T-cell (primary cell): ENCODE measurements around the gene ATRNL1. TPM values are rescaled to one million over a fixed set of nuclear protein-coding genes. Genes with fewer than 3 reads are reported as not detected.

Experiments used
- ATAC-seq, 4 experiments: fragments of 200-7000 bp in 3 of 4; fragments of 150-1000 bp in 1 of 4; cut with Tn5 transposase; replicated peaks in 1 of 4; 1 replicate in 3 of 4; 2 replicates in 1 of 4; pipeline ENCODE4 v1.10.0; 2021; ENCODE audit warnings: moderate library complexity in 3 of 4, mild to moderate bottlenecking in 2 of 4, moderate number of reproducible peaks in 1 of 4
- CTCF ChIA-PET, 2 donors: fragments of 300-600 bp; sonication (Branson Sonifier 250); formaldehyde crosslinking; loops; one replicate each; lab custom pipeline; 2022; ENCODE audit warnings: antibody characterized with exemption in 2 of 2; lab: Charles Lee
- POLR2A ChIA-PET, 2 donors: fragments of 300-600 bp; sonication (Branson Sonifier 250); formaldehyde crosslinking; loops; one replicate each; lab custom pipeline; 2022; ENCODE audit warnings: antibody characterized with exemption in 2 of 2; lab: Charles Lee
- DNase-seq, 35 experiments: peaks; one replicate each; pipeline versions ENCODE4 v3.0.0 to v3.0.0-alpha.2; 2013 to 2023
- H3K27ac ChIP-seq: one replicate; pipeline ENCODE4 v1.5.1; 2013; ENCODE audit warnings: low read length
- H3K27me3 ChIP-seq, 2 experiments: replicated peaks in 1 of 2; 1 replicate in 1 of 2; 2 replicates in 1 of 2; pipeline versions ENCODE4 v1.6.1 to v1.7.0; 2013; ENCODE audit warnings: low read length in 1 of 2, mixed read lengths in 1 of 2; ENCODE audit not compliant: control insufficient read depth in 2 of 2, insufficient read depth in 2 of 2; ENCODE audit errors: extremely low read depth in 1 of 2
- H3K36me3 ChIP-seq, 2 donors: 1 replicate in 1 of 2; 2 replicates in 1 of 2; pipeline versions ENCODE4 v1.6.1 to v1.7.0; 2013; ENCODE audit warnings: low read length in 1 of 2; ENCODE audit not compliant: control insufficient read depth in 2 of 2, insufficient read depth in 1 of 2; ENCODE audit errors: extremely low read depth in 1 of 2
- H3K4me1 ChIP-seq, 2 experiments: 1 replicate in 1 of 2; 2 replicates in 1 of 2; pipeline versions ENCODE4 v1.6.1 to v1.7.0; 2013; ENCODE audit warnings: low read length in 2 of 2, mixed read lengths in 1 of 2; ENCODE audit not compliant: insufficient read depth in 2 of 2, control insufficient read depth in 1 of 2; ENCODE audit errors: extremely low read depth in 1 of 2
- H3K4me3 ChIP-seq, 2 donors: 1 replicate in 1 of 2; 2 replicates in 1 of 2; pipeline versions ENCODE4 v1.5.1 to v1.7.0; 2013; ENCODE audit warnings: mild to moderate bottlenecking in 2 of 2, low read length in 1 of 2, moderate library complexity in 1 of 2; ENCODE audit not compliant: control insufficient read depth in 1 of 2; ENCODE audit errors: extremely low read depth in 1 of 2
- H3K9me3 ChIP-seq: 2 replicates; pipeline ENCODE4 v1.7.0; 2013
- H3K27ac Mint-ChIP-seq, 2 donors: one replicate each; pipeline ENCODE4 v1.8.0; 2020 to 2021; ENCODE audit warnings: mild to moderate bottlenecking in 2 of 2, mixed read lengths in 2 of 2
- H3K27me3 Mint-ChIP-seq, 2 donors: one replicate each; pipeline ENCODE4 v1.8.0; 2021 to 2022; ENCODE audit warnings: mixed read lengths in 2 of 2
- H3K36me3 Mint-ChIP-seq: one replicate; pipeline ENCODE4 v1.8.0; 2021; ENCODE audit warnings: mixed read lengths
- H3K4me1 Mint-ChIP-seq, 3 donors: one replicate each; pipeline ENCODE4 v1.8.0; 2020 to 2022; ENCODE audit warnings: mixed read lengths in 3 of 3, mild to moderate bottlenecking in 1 of 3
- H3K4me3 Mint-ChIP-seq, 3 donors: one replicate each; pipeline ENCODE4 v1.8.0; 2020 to 2022; ENCODE audit warnings: mild to moderate bottlenecking in 3 of 3, mixed read lengths in 3 of 3, moderate library complexity in 3 of 3
- H3K9me3 Mint-ChIP-seq, 3 donors: one replicate each; pipeline ENCODE4 v1.8.0; 2020 to 2022; ENCODE audit warnings: mixed read lengths in 3 of 3
- WGBS: methylation state at CpG from one replicate; pipeline ENCODE4 v1.1.5; 2013; ENCODE audit warnings: missing lambda C conversion rate; ENCODE audit not compliant: insufficient coverage; 5-methylcytosine and 5-hydroxymethylcytosine counted together
- total RNA-seq, 35 experiments: library from RNA in 6 of 35; stranded (reverse) in 6 of 35; fragments of 120-200 nt in 1 of 35; gene quantifications; one replicate each; pipeline versions ENCODE4 v1.2.1 to v1.2.4 and lab custom pipeline; 2013 to 2026

Gene ATRNL1
- total RNA-seq, 5 donors from 2014 or later (not counting 1 experiment from before 2014, with no cell fraction given), result 0.18 to 0.35 (median 0.20) TPM; not detected in 2

- ATAC-seq (no peak), DNase-seq (no peak)
- H3K9me3 ChIP-seq, result no peaks in the 10 kb centered on the region
- H3K4me3 Mint-ChIP-seq, result no peak overlapping the region
- no peaks in the 10 kb centered on the region for H3K27me3 ChIP-seq
- no CpG with 5 or more reads among the region's 2 CpGs for WGBS
- no peak overlapping the region for H3K27ac Mint-ChIP-seq
- H3K4me1 Mint-ChIP-seq, result no peaks in the 10 kb centered on the region
- ChIA-PET CTCF (no interaction called here), POLR2A (no interaction called here)
- H3K27ac ChIP-seq, result no peak overlapping the region
- no peaks in the 10 kb centered on the region for H3K27me3 Mint-ChIP-seq
- no peak overlapping the region for H3K4me3 ChIP-seq
- H3K36me3 ChIP-seq, result no peaks in the 10 kb centered on the region
- H3K36me3 Mint-ChIP-seq, result no peaks in the 10 kb centered on the region
- H3K4me1 ChIP-seq, result no peaks in the 10 kb centered on the region
- peaks cover 2 to 5% (median 4%) of the 10 kb centered on the region in 3 donors for H3K9me3 Mint-ChIP-seq
Observed at GRCh38 chr10:115947104-115947503, 853.9 kb downstream of the ATRNL1 start.

- Histone ChIP-seq H3K9me3 (no peaks in the 10 kb centered on the region), H3K36me3 (no peaks in the 10 kb centered on the region), H3K27ac (no peak overlapping the region), H3K4me3 (no peak overlapping the region), H3K4me1 (no peaks in the 10 kb centered on the region), H3K27me3 (no peaks in the 10 kb centered on the region)
- peaks cover 0 to 5% (median 2%) of the 10 kb centered on the region in 3 donors for H3K9me3 Mint-ChIP-seq
- no peaks in the 10 kb centered on the region for H3K4me1 Mint-ChIP-seq
- no peak overlapping the region for H3K27ac Mint-ChIP-seq
- DNase-seq, result no peak
- no peak for ATAC-seq
- ChIA-PET POLR2A (no interaction called here), CTCF (no interaction called here)
- WGBS, result no CpG with 5 or more reads among the region's 1 CpG
- no peaks in the 10 kb centered on the region for H3K36me3 Mint-ChIP-seq
- H3K4me3 Mint-ChIP-seq, result no peak overlapping the region
- H3K27me3 Mint-ChIP-seq, result no peaks in the 10 kb centered on the region
Observed at GRCh38 chr10:115948465-115948864, 855.3 kb downstream of the ATRNL1 start.

GRCh38 chr10:115949282-115949844, 856.2 kb downstream of the ATRNL1 start:
- Mint-ChIP-seq H3K36me3 (no peaks in the 10 kb centered on the region), H3K9me3 (peaks cover 0 to 1% (median 0%) of the 10 kb centered on the region in 3 donors), H3K27ac (no peak overlapping the region), H3K4me3 (no peak overlapping the region), H3K27me3 (no peaks in the 10 kb centered on the region), H3K4me1 (no peaks in the 10 kb centered on the region)
- POLR2A ChIA-PET, result no interaction called here
- ATAC-seq, result no peak
- DNase-seq, result no peak
- H3K9me3 ChIP-seq, result no peaks in the 10 kb centered on the region
- H3K4me3 ChIP-seq, result no peak overlapping the region
- no peaks in the 10 kb centered on the region for H3K4me1 ChIP-seq
- H3K27me3 ChIP-seq, result no peaks in the 10 kb centered on the region
- H3K36me3 ChIP-seq, result no peaks in the 10 kb centered on the region
- CTCF ChIA-PET, result no interaction called here
- H3K27ac ChIP-seq, result no peak overlapping the region
- 81% methylated on average over 7 of the region's 9 CpGs for WGBS

GRCh38 chr10:115950320-115950719, 857.2 kb downstream of the ATRNL1 start:
- H3K27ac ChIP-seq, result no peak overlapping the region
- no peak for DNase-seq
- ATAC-seq, result no peak
- WGBS, result no CpG with 5 or more reads among the region's 3 CpGs
- H3K4me1 ChIP-seq, result no peaks in the 10 kb centered on the region
- no peak overlapping the region for H3K4me3 ChIP-seq
- no peaks in the 10 kb centered on the region for H3K27me3 Mint-ChIP-seq
- H3K9me3 Mint-ChIP-seq, result no peaks in the 10 kb centered on the region
- ChIA-PET POLR2A (no interaction called here), CTCF (no interaction called here)
- no peaks in the 10 kb centered on the region for H3K9me3 ChIP-seq
- H3K4me1 Mint-ChIP-seq, result no peaks in the 10 kb centered on the region
- H3K27me3 ChIP-seq, result no peaks in the 10 kb centered on the region
- H3K27ac Mint-ChIP-seq, result no peak overlapping the region
- H3K4me3 Mint-ChIP-seq, result no peak overlapping the region
- no peaks in the 10 kb centered on the region for H3K36me3 Mint-ChIP-seq
- H3K36me3 ChIP-seq, result no peaks in the 10 kb centered on the region

- H3K4me1 Mint-ChIP-seq, result no peaks in the 10 kb centered on the region
- POLR2A ChIA-PET, result interaction anchor here in 1 of 2 donors (0.5 kb wide), 1 partner anchor 12 kb away, joined by 3 read pairs; no protein-coding TSS in a partner anchor
Observed at GRCh38 chr10:115951242-115951641, 858.1 kb downstream of the ATRNL1 start.

GRCh38 chr10:115953281-115953680, 860.1 kb downstream of the ATRNL1 start:
- no peaks in the 10 kb centered on the region for H3K4me1 Mint-ChIP-seq
- peaks cover 0 to 4% (median 1%) of the 10 kb centered on the region in 3 donors for H3K9me3 Mint-ChIP-seq
- no peak overlapping the region for H3K27ac ChIP-seq
- H3K4me1 ChIP-seq, result no peaks in the 10 kb centered on the region
- no peak overlapping the region for H3K4me3 Mint-ChIP-seq
- no CpG with 5 or more reads among the region's 5 CpGs for WGBS
- no peaks in the 10 kb centered on the region for H3K36me3 ChIP-seq
- POLR2A ChIA-PET, result interaction anchor here in 1 of 2 donors (0.6 kb wide), 1 partner anchor 12 kb away, joined by 3 read pairs; no protein-coding TSS in a partner anchor
- no peaks in the 10 kb centered on the region for H3K9me3 ChIP-seq
- H3K36me3 Mint-ChIP-seq, result no peaks in the 10 kb centered on the region
- H3K27ac Mint-ChIP-seq, result no peak overlapping the region
- H3K27me3 Mint-ChIP-seq, result no peaks in the 10 kb centered on the region
- H3K27me3 ChIP-seq, result no peaks in the 10 kb centered on the region
- H3K4me3 ChIP-seq, result no peak overlapping the region
- no peak for ATAC-seq
- no peak for DNase-seq
- CTCF ChIA-PET, result no interaction called here

More at GRCh38 chr10:115951242-115951641, 858.1 kb downstream of the ATRNL1 start:
- peaks cover 0 to 2% (median 1%) of the 10 kb centered on the region in 3 donors for H3K9me3 Mint-ChIP-seq
- no peaks in the 10 kb centered on the region for H3K4me1 ChIP-seq
- H3K27ac Mint-ChIP-seq, result no peak overlapping the region
- 77% methylated on average over 2 of the region's 3 CpGs for WGBS
- ATAC-seq, result no peak
- H3K4me3 ChIP-seq, result no peak overlapping the region
- H3K36me3 ChIP-seq, result no peaks in the 10 kb centered on the region
- no peak overlapping the region for H3K27ac ChIP-seq
- H3K27me3 Mint-ChIP-seq, result no peaks in the 10 kb centered on the region
- no peak overlapping the region for H3K4me3 Mint-ChIP-seq
- no peak for DNase-seq
- H3K9me3 ChIP-seq, result no peaks in the 10 kb centered on the region
- CTCF ChIA-PET, result no interaction called here
- H3K36me3 Mint-ChIP-seq, result no peaks in the 10 kb centered on the region
- no peaks in the 10 kb centered on the region for H3K27me3 ChIP-seq
